Ishikawa (cell line): ENCODE measurements around the gene TM7SF2.

Experiments
- CREB1 ChIP-seq: IDR thresholded peaks from 2 replicates; pipeline ENCODE4 v1.6.1; 2012; ENCODE audit warnings: low read depth
- EGR1 ChIP-seq: IDR thresholded peaks from 2 replicates; pipeline ENCODE4 v1.6.1; 2012
- EP300 ChIP-seq: IDR thresholded peaks from 2 replicates; pipeline ENCODE4 v1.6.1; 2012; ENCODE audit warnings: borderline replicate concordance
- FOXM1 ChIP-seq: IDR thresholded peaks from 2 replicates; pipeline ENCODE4 v1.6.1; 2012; ENCODE audit warnings: low read depth, borderline replicate concordance
- MAX ChIP-seq: IDR thresholded peaks from 2 replicates; pipeline ENCODE4 v1.6.1; 2012
- NFIC ChIP-seq: IDR thresholded peaks from 2 replicates; pipeline ENCODE4 v1.6.1; 2012
- RAD21 ChIP-seq: IDR thresholded peaks from 2 replicates; pipeline ENCODE4 v1.6.1; 2012; ENCODE audit warnings: low read depth
- REST ChIP-seq: IDR thresholded peaks from 2 replicates; pipeline ENCODE4 v1.6.1; 2012; ENCODE audit warnings: low read depth, mild to moderate bottlenecking
- TCF12 ChIP-seq: IDR thresholded peaks from 2 replicates; pipeline ENCODE4 v1.6.1; 2012; ENCODE audit warnings: low read depth
- TEAD4 ChIP-seq: IDR thresholded peaks from 2 replicates; pipeline ENCODE4 v1.6.1; 2012
- USF1 ChIP-seq: IDR thresholded peaks from 2 replicates; pipeline ENCODE4 v1.6.1; 2012

- TF ChIP-seq USF1 (no peak), MAX (no peak), EP300 (no peak), EGR1 (no peak), TEAD4 (no peak), RAD21 (no peak), FOXM1 (no peak), TCF12 (no peak), CREB1 (no peak), REST (no peak), NFIC (no peak)
These were observed 48.1 kb upstream of the TM7SF2 start for GRCh38 chr11:65063532-65063931.
